Liver (tissue), 9 donors: ENCODE results near the gene SMIM29. TPM values are rescaled to one million over a fixed set of nuclear protein-coding genes. Genes with fewer than 3 reads are reported as not detected.
"Not testable (repeated sequence)": the region's sequence is repeated elsewhere in the genome, so short reads cannot be mapped to it uniquely, and the experiment has no call there.

Experiments used
- DNase-seq: peaks from one replicate; pipeline ENCODE4 v3.0.0-alpha.2; 2017; ENCODE audit warnings: low spot score
- H3K27ac ChIP-seq, 2 donors: one replicate each; pipeline ENCODE4 v1.7.0; 2013; ENCODE audit warnings: inconsistent platforms in 2 of 2, low read length in 2 of 2, control low read depth in 1 of 2, low read depth in 1 of 2, mild to moderate bottlenecking in 1 of 2
- H3K27me3 ChIP-seq, 4 donors: one replicate each; pipeline versions ENCODE4 v1.6.1 to v1.7.0; 2013; ENCODE audit warnings: low read length in 3 of 4, inconsistent platforms in 1 of 4, mild to moderate bottlenecking in 1 of 4, moderate library complexity in 1 of 4; ENCODE audit not compliant: control insufficient read depth in 4 of 4, insufficient read depth in 4 of 4
- H3K36me3 ChIP-seq, 4 donors: one replicate each; pipeline versions ENCODE4 v1.6.1 to v1.7.0; 2013; ENCODE audit warnings: low read length in 3 of 4, mild to moderate bottlenecking in 3 of 4, low read depth in 1 of 4, moderate library complexity in 1 of 4; ENCODE audit not compliant: control insufficient read depth in 4 of 4, insufficient read depth in 3 of 4
- H3K4me1 ChIP-seq, 4 donors: one replicate each; pipeline versions ENCODE4 v1.6.1 to v1.7.0; 2013; ENCODE audit warnings: low read length in 3 of 4, mild to moderate bottlenecking in 3 of 4, moderate library complexity in 1 of 4; ENCODE audit not compliant: control insufficient read depth in 4 of 4, insufficient read depth in 4 of 4
- H3K4me3 ChIP-seq, 3 donors: one replicate each; pipeline versions ENCODE4 v1.6.1 to v1.7.0; 2013; ENCODE audit warnings: low read length in 3 of 3, control low read depth in 1 of 3, low read depth in 1 of 3, mild to moderate bottlenecking in 1 of 3
- H3K9ac ChIP-seq, 2 donors: one replicate each; pipeline ENCODE4 v1.7.0; 2013; ENCODE audit warnings: low read length in 2 of 2, mild to moderate bottlenecking in 2 of 2, moderate library complexity in 2 of 2, control low read depth in 1 of 2, low read depth in 1 of 2
- H3K9me3 ChIP-seq, 4 donors: one replicate each; pipeline versions ENCODE4 v1.6.1 to v1.7.0; 2013; ENCODE audit warnings: low read length in 3 of 4; ENCODE audit not compliant: control insufficient read depth in 4 of 4
- FOXA1 ChIP-seq: IDR thresholded peaks from 2 replicates; pipeline ENCODE4 v1.6.1; 2016; ENCODE audit warnings: antibody characterized with exemption
- GABPA ChIP-seq, 2 donors: IDR thresholded peaks in 1 of 2; conservative IDR thresholded peaks in 1 of 2; 2 replicates each; pipeline ENCODE4 v1.6.1; 2016; ENCODE audit warnings: antibody characterized with exemption in 2 of 2, mild to moderate bottlenecking in 1 of 2, moderate library complexity in 1 of 2
- HNF4A ChIP-seq, 2 donors: conservative IDR thresholded peaks; 2 replicates each; pipeline ENCODE4 v1.6.1; 2016; ENCODE audit warnings: antibody characterized with exemption in 2 of 2, mild to moderate bottlenecking in 2 of 2
- NR2F2 ChIP-seq: IDR thresholded peaks from 2 replicates; pipeline ENCODE4 v1.6.1; 2016; ENCODE audit warnings: antibody characterized with exemption
- RAD21 ChIP-seq, 2 donors: IDR thresholded peaks; 2 replicates each; pipeline ENCODE4 v1.6.1; 2016; ENCODE audit warnings: antibody characterized with exemption in 2 of 2, mild to moderate bottlenecking in 2 of 2
- RXRA ChIP-seq, 2 donors: IDR thresholded peaks; 2 replicates each; pipeline ENCODE4 v1.6.1; 2017 to 2018; ENCODE audit warnings: antibody characterized with exemption in 2 of 2, mild to moderate bottlenecking in 1 of 2
- SP1 ChIP-seq: IDR thresholded peaks from 2 replicates; pipeline ENCODE4 v1.6.1; 2018; ENCODE audit warnings: antibody characterized with exemption, mild to moderate bottlenecking
- WGBS: extraction: QIAGEN DNeasy Blood & Tissue Kit; methylation state at CpG from one replicate; pipeline ENCODE4 v1.1.7; 2013; 5-methylcytosine and 5-hydroxymethylcytosine counted together
- polyA plus RNA-seq, 2 donors: library from polyadenylated mRNA; stranded (reverse) in 1 of 2; unstranded in 1 of 2; fragments of 200-250 nt in 1 of 2; fragments of >200 nt in 1 of 2; fragmentation: Nextera tagmentation in 1 of 2; extraction: Ambion mirVana in 1 of 2; gene quantifications; one replicate each; pipeline versions ENCODE4 v1.2.1 to v1.2.3, GENCODE V29; 2013 to 2015
- total RNA-seq, 2 donors: library from RNA; depleted of rRNA; stranded (reverse); fragments of >200 nt; gene quantifications; one replicate each; pipeline ENCODE4 v1.2.3, GENCODE V29; 2014
- donor health status: healthy.
- donor health status: healthy.
- donor health status: healthy.
- donor health status: healthy.
- donor health status: healthy.

The SMIM29 gene
- total and polyA plus RNA-seq, 4 donors: 2.4 to 11.3 (median 6.7) TPM

GRCh38 chr6:34273242-34273805 lies 24.5 kb upstream of the SMIM29 start:
- no peaks in the 10 kb centered on the region for H3K9me3 ChIP-seq
- no peak overlapping the region for H3K27ac ChIP-seq
- H3K27me3 ChIP-seq: no peaks in the 10 kb centered on the region
- H3K36me3 ChIP-seq: no peaks in the 10 kb centered on the region
- H3K4me3 ChIP-seq: no peak overlapping the region
- peaks cover 4 to 11% (median 7%) of the 10 kb centered on the region in 4 donors for H3K4me1 ChIP-seq
- DNase-seq: peak; percentile 55
- WGBS: 66% methylated on average over 3 of the region's 3 CpGs
- TF ChIP-seq RAD21 (IDR thresholded peaks at IDR 0.05) (peak in 1 of 2 donors; percentile 35), FOXA1 (no peak), SP1 (peak; percentile 37), NR2F2 (peak; percentile 94)
- no peak overlapping the region for H3K9ac ChIP-seq

DNA sequence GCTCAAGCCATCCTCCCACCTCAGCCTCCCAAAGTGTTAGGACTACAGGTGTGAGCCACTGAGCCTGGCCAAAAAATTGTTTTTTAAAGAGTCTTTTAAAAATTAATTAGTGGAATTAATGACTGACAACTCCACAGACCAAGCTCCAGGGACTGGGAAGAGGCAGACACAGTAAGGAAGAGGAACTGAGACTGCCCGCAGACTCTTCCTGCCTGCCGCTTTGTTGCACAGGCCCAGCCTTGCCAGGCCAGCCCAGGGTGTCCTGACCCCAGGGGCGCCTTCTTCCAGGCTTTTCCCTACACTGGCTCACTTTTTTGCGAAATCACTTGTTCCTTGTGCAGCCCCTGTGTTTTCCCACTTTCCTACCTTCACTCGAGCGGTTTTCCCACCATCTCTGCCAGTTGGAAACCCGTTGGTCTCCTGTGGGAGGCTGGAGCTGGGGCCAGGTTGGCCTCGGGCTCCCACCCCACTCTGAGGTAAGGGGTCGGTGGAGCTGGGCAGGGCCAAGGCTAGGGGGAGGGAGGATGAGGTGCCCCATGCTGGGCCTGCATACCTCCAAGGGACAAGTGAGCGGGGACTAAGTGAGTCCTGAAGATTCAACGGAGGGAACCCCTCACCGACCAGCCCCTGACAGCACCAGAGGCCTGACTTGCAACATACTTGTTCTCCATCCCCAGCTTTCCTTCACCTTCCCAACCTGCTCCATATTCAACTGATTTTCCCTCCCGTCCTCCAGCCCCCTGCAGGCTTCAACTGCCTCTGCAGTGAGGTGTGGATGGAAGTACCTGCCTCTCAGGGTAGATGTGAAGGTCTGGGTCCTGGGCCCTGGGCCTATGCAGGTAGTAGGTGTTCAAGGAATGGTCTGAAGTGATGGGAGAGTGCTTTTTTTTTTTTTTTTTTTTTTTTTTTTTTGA lies 23.5 kb upstream of the SMIM29 start:
- H3K27me3 ChIP-seq: no peaks in the 10 kb centered on the region
- H3K9ac ChIP-seq: no peak overlapping the region
- no peaks in the 10 kb centered on the region for H3K9me3 ChIP-seq
- no peak for TF ChIP-seq HNF4A (conservative IDR thresholded peaks at IDR 0.05)
- TF ChIP-seq GABPA (IDR thresholded peaks at IDR 0.05 in 1 of 2, conservative IDR thresholded peaks at IDR 0.05 in 1 of 2): no peak
- TF ChIP-seq RXRA (IDR thresholded peaks at IDR 0.05): no peak
- no peak for DNase-seq
- 86% methylated on average over 13 of the region's 13 CpGs for WGBS
- no peaks in the 10 kb centered on the region for H3K36me3 ChIP-seq
- H3K4me3 ChIP-seq: no peak overlapping the region
- H3K4me1 ChIP-seq: peaks cover 4 to 11% (median 7%) of the 10 kb centered on the region in 4 donors
- no peak overlapping the region for H3K27ac ChIP-seq

DNA sequence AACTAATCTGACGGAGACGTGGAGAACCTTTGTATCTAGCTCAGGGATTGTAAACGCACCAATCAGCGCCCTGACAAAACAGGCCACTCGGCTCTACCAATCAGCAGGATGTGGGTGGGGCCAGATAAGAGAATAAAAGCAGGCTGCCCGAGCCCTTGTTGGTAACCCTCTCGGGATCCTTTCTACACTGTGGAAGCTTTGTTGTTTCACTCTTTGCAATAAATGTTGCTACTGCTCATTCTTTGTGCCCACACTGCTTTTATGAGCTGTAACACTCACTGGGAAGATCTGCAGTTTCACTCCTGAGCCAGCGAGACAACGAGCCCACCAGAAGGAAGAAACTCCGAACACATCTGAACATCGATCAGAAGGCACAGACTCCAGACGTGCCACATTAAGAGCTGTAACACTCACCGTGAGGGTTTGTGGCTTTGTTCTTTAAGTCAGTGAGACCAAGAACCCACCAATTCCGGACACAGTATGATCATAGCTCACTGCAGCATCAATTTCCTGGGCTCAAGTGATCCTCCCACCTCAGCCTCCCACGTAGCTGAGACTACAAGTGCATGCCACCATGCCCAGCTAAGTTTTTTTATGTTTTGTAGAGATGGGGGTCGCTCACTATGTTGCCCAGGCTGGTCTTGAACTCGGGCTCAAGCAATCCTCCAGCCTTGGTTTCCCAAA lies 21.0 kb upstream of the SMIM29 start:
- H3K36me3 ChIP-seq, DNase-seq, H3K27me3 ChIP-seq, H3K9ac ChIP-seq, H3K27ac ChIP-seq, H3K9me3 ChIP-seq, H3K4me3 ChIP-seq, H3K4me1 ChIP-seq: not testable (repeated sequence)
- WGBS: 81% methylated on average over 17 of the region's 17 CpGs

DNA sequence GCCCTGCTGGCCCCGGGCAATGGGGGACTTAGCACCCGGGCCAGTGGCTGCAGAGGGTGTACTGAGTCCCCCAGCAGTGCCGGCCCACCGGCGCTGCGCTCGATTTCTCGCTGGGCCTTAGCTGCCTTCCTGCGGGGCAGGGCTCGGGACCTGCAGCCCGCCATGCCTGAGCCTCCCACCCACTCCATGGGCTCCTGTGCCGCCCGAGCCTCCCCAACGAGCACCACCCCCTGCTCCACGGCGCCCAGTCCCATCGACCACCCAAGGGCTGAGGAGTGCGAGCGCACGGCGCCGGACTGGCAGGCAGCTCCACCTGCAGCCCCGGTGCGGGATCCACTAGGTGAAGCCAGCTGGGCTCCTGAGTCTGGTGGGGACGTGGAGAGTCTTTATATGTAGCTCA lies 20.3 kb upstream of the SMIM29 start:
- H3K9me3 ChIP-seq, H3K27ac ChIP-seq, DNase-seq, H3K4me1 ChIP-seq, H3K9ac ChIP-seq, H3K4me3 ChIP-seq, H3K36me3 ChIP-seq, H3K27me3 ChIP-seq: not testable (repeated sequence)
- 95% methylated on average over 22 of the region's 25 CpGs for WGBS
